ENCODE data around the gene CCDC106.

Gene CCDC106

GRCh38 chr19:55669418-55670279, 21.6 kb downstream of the CCDC106 start:
- Histone ChIP-seq H2AFZ (ENCODE audit: low read length) (no peak overlapping the region), H3K4me3 (ENCODE audit: low read depth, low read length, poor library complexity, severe bottlenecking) (no peak overlapping the region), H3K36me3 (ENCODE audit: insufficient read depth, low read length) (peaks cover 90% of the 10 kb centered on the region), H3K9ac (ENCODE audit: low read length) (no peak overlapping the region), H3K9me2 (ENCODE audit: low read depth, low read length) (no peaks in the 10 kb centered on the region), H3K4me1 (ENCODE audit: insufficient read depth, low read length, severe bottlenecking) (peaks cover 24% of the 10 kb centered on the region), H3K79me2 (ENCODE audit: insufficient read depth, low read length) (no peaks in the 10 kb centered on the region), H4K20me1 (ENCODE audit: insufficient read depth, low read length) (no peaks in the 10 kb centered on the region), H3F3A (ENCODE audit: insufficient read depth, low read length) (no peaks in the 10 kb centered on the region; the same call in 1 of the 2 replicates), H3K9me3 (ENCODE audit: low read length) (no peaks in the 10 kb centered on the region), H3K4me2 (ENCODE audit: low read length) (no peak overlapping the region), H3K27ac (ENCODE audit: low read depth, low read length, poor library complexity, severe bottlenecking) (no peak overlapping the region), H3K27me3 (ENCODE audit: insufficient read depth, low read length) (no peaks in the 10 kb centered on the region)
- no peak for TF ChIP-seq CTCF (IDR thresholded peaks at IDR 0.05; ENCODE audit: low read length)

- peaks cover 83% of the 10 kb centered on the region for H3K36me3 ChIP-seq (ENCODE audit: insufficient read depth, low read length)
- no peak overlapping the region for H2AFZ ChIP-seq (ENCODE audit: low read length)
- no peak overlapping the region for H3K4me2 ChIP-seq (ENCODE audit: low read length)
- H4K20me1 ChIP-seq (ENCODE audit: insufficient read depth, low read length) = no peaks in the 10 kb centered on the region
- no peak overlapping the region for H3K4me3 ChIP-seq (ENCODE audit: low read depth, low read length, poor library complexity, severe bottlenecking)
- peaks cover 25% of the 10 kb centered on the region for H3K4me1 ChIP-seq (ENCODE audit: insufficient read depth, low read length, severe bottlenecking)
- no peak overlapping the region for H3K27ac ChIP-seq (ENCODE audit: low read depth, low read length, poor library complexity, severe bottlenecking)
- no peaks in the 10 kb centered on the region for H3K9me2 ChIP-seq (ENCODE audit: low read depth, low read length)
- H3F3A ChIP-seq (ENCODE audit: insufficient read depth, low read length) = no peaks in the 10 kb centered on the region; the same call in 1 of the 2 replicates
- no peak for TF ChIP-seq EZH2 (IDR thresholded peaks at IDR 0.05; ENCODE audit: borderline replicate concordance, low read length)
- no peak for TF ChIP-seq CTCF (IDR thresholded peaks at IDR 0.05; ENCODE audit: low read length)
- peaks cover 1% of the 10 kb centered on the region for H3K79me2 ChIP-seq (ENCODE audit: insufficient read depth, low read length)
- no peak overlapping the region for H3K9ac ChIP-seq (ENCODE audit: low read length)
- H3K9me3 ChIP-seq (ENCODE audit: low read length) = no peaks in the 10 kb centered on the region
- H3K27me3 ChIP-seq (ENCODE audit: insufficient read depth, low read length) = no peaks in the 10 kb centered on the region
Observed at GRCh38 chr19:55670280-55671053, 22.5 kb downstream of the CCDC106 start.

GRCh38 chr19:55671054-55671378, 23.0 kb downstream of the CCDC106 start:
- no peaks in the 10 kb centered on the region; the same call in 1 of the 2 replicates for H3F3A ChIP-seq (ENCODE audit: insufficient read depth, low read length)
- TF ChIP-seq EZH2 (IDR thresholded peaks at IDR 0.05; ENCODE audit: borderline replicate concordance, low read length) = no peak
- TF ChIP-seq CTCF (IDR thresholded peaks at IDR 0.05; ENCODE audit: low read length) = no peak
- no peaks in the 10 kb centered on the region for H4K20me1 ChIP-seq (ENCODE audit: insufficient read depth, low read length)
- H3K4me1 ChIP-seq (ENCODE audit: insufficient read depth, low read length, severe bottlenecking) = peaks cover 29% of the 10 kb centered on the region
- H3K27me3 ChIP-seq (ENCODE audit: insufficient read depth, low read length) = no peaks in the 10 kb centered on the region
- H3K9ac ChIP-seq (ENCODE audit: low read length) = no peak overlapping the region
- H3K4me3 ChIP-seq (ENCODE audit: low read depth, low read length, poor library complexity, severe bottlenecking) = no peak overlapping the region
- peaks cover 78% of the 10 kb centered on the region for H3K36me3 ChIP-seq (ENCODE audit: insufficient read depth, low read length)
- peaks cover 7% of the 10 kb centered on the region for H3K79me2 ChIP-seq (ENCODE audit: insufficient read depth, low read length)
- no peak overlapping the region for H2AFZ ChIP-seq (ENCODE audit: low read length)
- H3K27ac ChIP-seq (ENCODE audit: low read depth, low read length, poor library complexity, severe bottlenecking) = no peak overlapping the region
- H3K4me2 ChIP-seq (ENCODE audit: low read length) = no peak overlapping the region
- no peaks in the 10 kb centered on the region for H3K9me2 ChIP-seq (ENCODE audit: low read depth, low read length)
- H3K9me3 ChIP-seq (ENCODE audit: low read length) = no peaks in the 10 kb centered on the region
